Panc1 (cell line): ENCODE measurements around the gene WNK4. TPM values are rescaled to one million over a fixed set of nuclear protein-coding genes. Genes with fewer than 3 reads are reported as not detected.

ENCODE experiments used
- ATAC-seq: fragments of 200-7000 bp; cut with Tn5 transposase; 2 replicates; pipeline ENCODE4 v1.9.1; 2020; ENCODE audit warnings: mild to moderate bottlenecking, moderate library complexity
- BruUV-seq: library from RNA; stranded (reverse); fragments of 400-500 nt; replicated peaks from 2 replicates; lab custom pipeline; 2021; lab: Mats Ljungman, UMichigan
- CTCF ChIA-PET: fragments of 300-600 bp; sonication (Branson Sonifier 250); formaldehyde crosslinking; loops from one replicate; lab custom pipeline; 2022; ENCODE audit warnings: antibody characterized with exemption; lab: Charles Lee
- POLR2A ChIA-PET: fragments of 300-600 bp; sonication (Branson Sonifier 250); formaldehyde crosslinking; loops from one replicate; lab custom pipeline; 2022; ENCODE audit warnings: antibody characterized with exemption; lab: Charles Lee
- DNase-seq: peaks from one replicate; pipeline ENCODE4 v3.0.0-alpha.2; 2010; ENCODE audit warnings: low read depth, low spot score
- H3K27ac ChIP-seq: 2 replicates; pipeline ENCODE4 v1.5.1; 2011; ENCODE audit warnings: mild to moderate bottlenecking, low read length, inconsistent platforms
- H3K27me3 ChIP-seq: fragments of 200-500 bp; sonication (Bioruptor generic); 2 replicates; pipeline ENCODE4 v1.6.0; 2014; ENCODE audit warnings: low read length, inconsistent platforms; ENCODE audit not compliant: control insufficient read depth, insufficient read depth
- H3K36me3 ChIP-seq: fragments of 200-500 bp; sonication (Bioruptor generic); 2 replicates; pipeline ENCODE4 v1.5.1; 2014; ENCODE audit warnings: inconsistent platforms, mild to moderate bottlenecking, low read length, moderate library complexity; ENCODE audit not compliant: control insufficient read depth, insufficient read depth
- H3K4me1 ChIP-seq: 2 replicates; pipeline ENCODE4 v1.5.1; 2011; ENCODE audit warnings: inconsistent platforms, mild to moderate bottlenecking, low read length, moderate library complexity; ENCODE audit not compliant: control insufficient read depth, insufficient read depth
- H3K4me3 ChIP-seq, 2 experiments: 2 replicates each; pipeline ENCODE4 v1.5.1; 2011 to 2012; ENCODE audit warnings: low read depth in 2 of 2, low read length in 2 of 2, mild to moderate bottlenecking in 2 of 2, inconsistent platforms in 1 of 2, moderate library complexity in 1 of 2
- H3K9me3 ChIP-seq: fragments of 200-500 bp; sonication (Bioruptor generic); 2 replicates; pipeline ENCODE4 v1.5.1; 2014; ENCODE audit warnings: low read depth, mild to moderate bottlenecking, inconsistent platforms, low read length, moderate library complexity; ENCODE audit not compliant: control insufficient read depth, insufficient read depth
- POLR2AphosphoS5 ChIP-seq: IDR thresholded peaks from 2 replicates; pipeline ENCODE4 v1.6.1; 2012; ENCODE audit warnings: mild to moderate bottlenecking, low read depth, low read length, moderate library complexity
- SIN3A ChIP-seq: IDR thresholded peaks from 2 replicates; pipeline ENCODE4 v1.6.1; 2012; ENCODE audit warnings: low read depth, mild to moderate bottlenecking, low read length, moderate library complexity, borderline replicate concordance; ENCODE audit not compliant: insufficient read depth
- TCF7L2 ChIP-seq: IDR thresholded peaks from 2 replicates; pipeline ENCODE4 v1.6.1; 2011; ENCODE audit warnings: mild to moderate bottlenecking, low read depth, low read length, inconsistent platforms
- in situ Hi-C: cut with HindIII; loops from 2 replicates; pipeline ENCODE4 v1.10.0; 2016; ENCODE audit warnings: low sequenced_read_pairs, low pct_unique_long_range_greater_than_20kb
- intact Hi-C: fragments of 100-400 bp; cut with micrococcal nuclease; formaldehyde crosslinking; loops from one replicate; pipeline ENCODE4 v1.10.0; 2022; ENCODE audit not compliant: unreplicated experiment
- total RNA-seq: library from RNA; stranded (reverse); gene quantifications from one replicate; pipeline ENCODE4 v1.2.1, GENCODE V29; 2021; ENCODE audit not compliant: unreplicated experiment
- TF ChIP-seq, protein P1 (sequence below): fragments of 450-650 bp; IDR thresholded peaks from 2 replicates; pipeline ENCODE4 v1.5.1; 2017; ENCODE audit warnings: mild to moderate bottlenecking
- TF ChIP-seq, protein P2 (sequence below), 2 experiments: IDR thresholded peaks; 2 replicates each; pipeline ENCODE4 v1.6.1; 2011 to 2012; ENCODE audit warnings: low read depth in 2 of 2, control low read depth in 1 of 2, low read length in 1 of 2, mild to moderate bottlenecking in 1 of 2, moderate library complexity in 1 of 2; ENCODE audit not compliant: insufficient read depth in 1 of 2

WNK4 gene
- total RNA-seq, 1 experiment from 2014 or later = 3.5 TPM

DNA sequence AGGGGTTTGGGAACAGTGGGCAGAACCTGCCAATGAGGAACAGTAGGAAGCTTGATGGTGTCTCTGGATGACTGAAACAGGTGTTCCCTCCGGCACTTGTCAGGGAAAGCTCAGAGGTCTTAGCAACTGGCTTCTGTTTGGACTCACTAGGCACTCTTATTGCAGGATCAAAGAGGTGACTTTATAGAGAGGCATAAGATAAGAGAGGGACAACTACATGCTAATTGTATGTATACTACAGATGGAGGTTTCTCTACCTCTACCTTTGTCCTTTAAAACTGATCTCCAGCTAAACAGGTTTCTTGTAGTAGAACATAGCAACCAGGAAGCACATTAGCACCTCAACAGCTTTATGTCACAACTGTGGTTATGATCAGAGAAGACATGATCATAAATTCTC lies 25.8 kb downstream of the WNK4 start:
- Histone ChIP-seq H3K27ac (no peak overlapping the region), H3K9me3 (no peaks in the 10 kb centered on the region), H3K27me3 (no peaks in the 10 kb centered on the region), H3K4me3 (no peak overlapping the region), H3K36me3 (no peaks in the 10 kb centered on the region), H3K4me1 (peaks cover 10% of the 10 kb centered on the region)
- ATAC-seq (no peak), DNase-seq (no peak)
- in situ Hi-C loops (no loop called here), intact Hi-C loops (no loop called here)
- POLR2A ChIA-PET = interaction anchor here (0.6 kb wide), 1 partner anchor 509 kb away, joined by 12 read pairs; no protein-coding TSS in a partner anchor
- TF ChIP-seq SIN3A (no peak), POLR2AphosphoS5 (no peak), TCF7L2 (no peak)
- TF ChIP-seq, protein P1, sequence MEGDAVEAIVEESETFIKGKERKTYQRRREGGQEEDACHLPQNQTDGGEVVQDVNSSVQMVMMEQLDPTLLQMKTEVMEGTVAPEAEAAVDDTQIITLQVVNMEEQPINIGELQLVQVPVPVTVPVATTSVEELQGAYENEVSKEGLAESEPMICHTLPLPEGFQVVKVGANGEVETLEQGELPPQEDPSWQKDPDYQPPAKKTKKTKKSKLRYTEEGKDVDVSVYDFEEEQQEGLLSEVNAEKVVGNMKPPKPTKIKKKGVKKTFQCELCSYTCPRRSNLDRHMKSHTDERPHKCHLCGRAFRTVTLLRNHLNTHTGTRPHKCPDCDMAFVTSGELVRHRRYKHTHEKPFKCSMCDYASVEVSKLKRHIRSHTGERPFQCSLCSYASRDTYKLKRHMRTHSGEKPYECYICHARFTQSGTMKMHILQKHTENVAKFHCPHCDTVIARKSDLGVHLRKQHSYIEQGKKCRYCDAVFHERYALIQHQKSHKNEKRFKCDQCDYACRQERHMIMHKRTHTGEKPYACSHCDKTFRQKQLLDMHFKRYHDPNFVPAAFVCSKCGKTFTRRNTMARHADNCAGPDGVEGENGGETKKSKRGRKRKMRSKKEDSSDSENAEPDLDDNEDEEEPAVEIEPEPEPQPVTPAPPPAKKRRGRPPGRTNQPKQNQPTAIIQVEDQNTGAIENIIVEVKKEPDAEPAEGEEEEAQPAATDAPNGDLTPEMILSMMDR = no peak
- TF ChIP-seq, protein P2, sequence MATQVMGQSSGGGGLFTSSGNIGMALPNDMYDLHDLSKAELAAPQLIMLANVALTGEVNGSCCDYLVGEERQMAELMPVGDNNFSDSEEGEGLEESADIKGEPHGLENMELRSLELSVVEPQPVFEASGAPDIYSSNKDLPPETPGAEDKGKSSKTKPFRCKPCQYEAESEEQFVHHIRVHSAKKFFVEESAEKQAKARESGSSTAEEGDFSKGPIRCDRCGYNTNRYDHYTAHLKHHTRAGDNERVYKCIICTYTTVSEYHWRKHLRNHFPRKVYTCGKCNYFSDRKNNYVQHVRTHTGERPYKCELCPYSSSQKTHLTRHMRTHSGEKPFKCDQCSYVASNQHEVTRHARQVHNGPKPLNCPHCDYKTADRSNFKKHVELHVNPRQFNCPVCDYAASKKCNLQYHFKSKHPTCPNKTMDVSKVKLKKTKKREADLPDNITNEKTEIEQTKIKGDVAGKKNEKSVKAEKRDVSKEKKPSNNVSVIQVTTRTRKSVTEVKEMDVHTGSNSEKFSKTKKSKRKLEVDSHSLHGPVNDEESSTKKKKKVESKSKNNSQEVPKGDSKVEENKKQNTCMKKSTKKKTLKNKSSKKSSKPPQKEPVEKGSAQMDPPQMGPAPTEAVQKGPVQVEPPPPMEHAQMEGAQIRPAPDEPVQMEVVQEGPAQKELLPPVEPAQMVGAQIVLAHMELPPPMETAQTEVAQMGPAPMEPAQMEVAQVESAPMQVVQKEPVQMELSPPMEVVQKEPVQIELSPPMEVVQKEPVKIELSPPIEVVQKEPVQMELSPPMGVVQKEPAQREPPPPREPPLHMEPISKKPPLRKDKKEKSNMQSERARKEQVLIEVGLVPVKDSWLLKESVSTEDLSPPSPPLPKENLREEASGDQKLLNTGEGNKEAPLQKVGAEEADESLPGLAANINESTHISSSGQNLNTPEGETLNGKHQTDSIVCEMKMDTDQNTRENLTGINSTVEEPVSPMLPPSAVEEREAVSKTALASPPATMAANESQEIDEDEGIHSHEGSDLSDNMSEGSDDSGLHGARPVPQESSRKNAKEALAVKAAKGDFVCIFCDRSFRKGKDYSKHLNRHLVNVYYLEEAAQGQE (IDR thresholded peaks at IDR 0.05; ENCODE audit: insufficient read depth in 1 of 2, low read depth in 2 of 2, low read length in 1 of 2) = no peak
- no TSS peak for BruUV-seq
- CTCF ChIA-PET = no interaction called here

DNA sequence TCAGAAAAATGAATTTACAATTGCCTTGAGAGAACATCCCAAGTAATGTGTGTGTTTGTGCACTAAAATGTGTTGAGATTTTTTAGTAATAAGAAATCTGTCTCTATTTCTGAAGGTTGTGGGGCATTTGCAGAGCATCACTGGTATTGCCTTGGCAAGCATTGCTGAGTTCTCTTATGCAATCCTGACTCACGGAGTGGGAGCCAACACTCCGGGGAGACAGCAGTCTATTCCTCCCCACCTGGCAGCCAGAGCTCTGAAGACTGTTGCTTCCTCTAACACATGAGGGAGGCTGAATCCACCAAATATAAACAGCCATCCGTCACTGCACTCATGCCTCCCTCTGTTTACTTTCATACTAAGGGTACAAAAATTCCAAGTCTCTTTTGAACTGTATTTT lies 28.8 kb downstream of the WNK4 start:
- DNase-seq = no peak
- TF ChIP-seq, protein P1 = no peak
- no peak for TF ChIP-seq SIN3A
- TF ChIP-seq TCF7L2 = no peak
- TF ChIP-seq POLR2AphosphoS5 = no peak
- TF ChIP-seq, protein P2 (IDR thresholded peaks at IDR 0.05; ENCODE audit: insufficient read depth in 1 of 2, low read depth in 2 of 2, low read length in 1 of 2) = no peak
- Histone ChIP-seq H3K4me3 (no peak overlapping the region), H3K4me1 (no peaks in the 10 kb centered on the region; the same call in 1 of the 2 replicates), H3K27me3 (no peaks in the 10 kb centered on the region), H3K27ac (no peak overlapping the region), H3K9me3 (no peaks in the 10 kb centered on the region), H3K36me3 (peaks cover 3% of the 10 kb centered on the region; the same call in 1 of the 2 replicates)
- ATAC-seq = no peak
- POLR2A ChIA-PET = interaction anchor here (0.6 kb wide), 1 partner anchor 174 kb away, joined by 7 read pairs; no protein-coding TSS in a partner anchor
- CTCF ChIA-PET = no interaction called here
- intact Hi-C loops = no loop called here
- no TSS peak for BruUV-seq
- in situ Hi-C loops = no loop called here
